ENCODE measurements around the gene KCNK4. TPM values are rescaled to one million over a fixed set of nuclear protein-coding genes. Genes with fewer than 3 reads are reported as not detected.
A peak's percentile ranks its signal among the peaks of the same experiment; 100 is the strongest.

Gene KCNK4
- total RNA-seq, 1 experiment from 2014 or later: 0.28 TPM

DNA sequence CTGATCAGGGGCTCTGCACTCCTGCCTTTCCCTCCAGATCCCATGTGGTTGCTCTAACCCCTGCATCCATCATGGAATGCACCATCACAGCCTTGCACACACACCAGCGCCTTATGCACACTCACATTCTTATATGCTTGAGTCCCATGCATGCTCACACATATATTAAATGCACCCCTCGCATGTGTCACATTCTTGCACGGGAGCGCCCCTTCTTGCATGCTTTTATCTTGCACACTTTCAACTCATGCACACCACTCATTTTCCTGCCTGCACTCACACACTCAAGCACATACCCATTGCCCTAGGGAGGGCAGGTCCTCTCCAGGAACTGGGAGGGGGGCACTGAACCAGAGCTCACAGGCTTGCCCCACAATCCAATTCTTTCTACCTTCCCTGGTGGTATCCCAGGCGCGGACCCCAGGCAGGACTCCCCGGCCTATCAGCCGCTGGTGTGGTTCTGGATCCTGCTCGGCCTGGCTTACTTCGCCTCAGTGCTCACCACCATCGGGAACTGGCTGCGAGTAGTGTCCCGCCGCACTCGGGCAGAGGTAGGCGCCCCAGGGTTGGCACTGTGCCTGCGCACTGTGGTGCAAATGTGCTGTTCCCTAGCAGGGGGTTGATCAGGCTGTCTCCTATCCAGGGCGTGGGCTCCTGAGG, 6.7 kb downstream of the KCNK4 start:
- no peak overlapping the region for H3K14ac ChIP-seq (ENCODE audit: insufficient read depth, low read length)
- H2BK5ac ChIP-seq (ENCODE audit: insufficient read length, low read length): no peak overlapping the region
- H3K4ac ChIP-seq (ENCODE audit: low read depth, low read length): no peak overlapping the region
- H3K27ac ChIP-seq (ENCODE audit: insufficient read length, low read depth, low read length): no peak overlapping the region
- no peak overlapping the region for H3K23ac ChIP-seq (ENCODE audit: insufficient read length, low read depth, low read length)
- H4K91ac ChIP-seq (ENCODE audit: insufficient read length, low read depth, low read length): no peak overlapping the region
- H2BK12ac ChIP-seq (ENCODE audit: insufficient read length, low read depth, low read length): no peak overlapping the region
- H3K4me1 Mint-ChIP-seq: peaks cover 8 to 23% of the 10 kb centered on the region in 2 experiments; a peak in 3 of 4 replicates
- no CpG with 5 or more reads among the region's 18 CpGs for WGBS (ENCODE audit: extremely low coverage, insufficient read length, low lambda C conversion rate)
- H2BK120ac ChIP-seq (ENCODE audit: low read depth, low read length, poor library complexity, severe bottlenecking): no peak overlapping the region
- no peak overlapping the region for H2BK15ac ChIP-seq (ENCODE audit: low read depth, low read length)
- no peak overlapping the region; a peak in 1 of 7 replicates for H3K27ac Mint-ChIP-seq
- no peak overlapping the region for H3K4me3 Mint-ChIP-seq
- no peak for DNase-seq
- no peak overlapping the region for H3K56ac ChIP-seq (ENCODE audit: insufficient read length, low read depth, low read length)
- H3T11ph ChIP-seq (ENCODE audit: low read length): no peak overlapping the region
- H3K79me2 ChIP-seq (ENCODE audit: insufficient read depth, low read length): no peaks in the 10 kb centered on the region
- H3K9me3 ChIP-seq (ENCODE audit: control insufficient read depth, low read depth, low read length): no peaks in the 10 kb centered on the region
- H3K4me1 ChIP-seq (ENCODE audit: insufficient read depth, low read length): no peaks in the 10 kb centered on the region
- H4K5ac ChIP-seq (ENCODE audit: insufficient read length, low read depth, low read length): no peak overlapping the region
- H3K9me3 Mint-ChIP-seq: peaks cover 0 to 3% of the 10 kb centered on the region in 2 experiments; a peak in 2 of 5 replicates
- H4K20me1 ChIP-seq (ENCODE audit: control insufficient read depth, insufficient read depth, insufficient read length): no peaks in the 10 kb centered on the region
- H3K36me3 Mint-ChIP-seq (ENCODE audit: insufficient read depth in 1 of 3, low read depth in 3 of 3): peaks cover 0 to 2% (median 0%) of the 10 kb centered on the region in 3 experiments; a peak in 2 of 7 replicates
- H3K27me3 ChIP-seq (ENCODE audit: insufficient read depth, low read length): peaks cover 74% of the 10 kb centered on the region
- no peak overlapping the region for H3K9ac ChIP-seq (ENCODE audit: extremely low read depth, insufficient read length, low read length)
- peaks cover 12% of the 10 kb centered on the region for H3K23me2 ChIP-seq (ENCODE audit: insufficient read length, low read depth, low read length, poor library complexity, severe bottlenecking)
- no peak overlapping the region for H2BK20ac ChIP-seq (ENCODE audit: low read depth, low read length, poor library complexity, severe bottlenecking)
- no peak overlapping the region for H3K18ac ChIP-seq (ENCODE audit: insufficient read length, low read depth, low read length)
- H4K8ac ChIP-seq (replicated peaks; ENCODE audit: insufficient read length, low read depth, low read length): no peak overlapping the region
- H2AK5ac ChIP-seq (ENCODE audit: insufficient read length, low read length): no peak overlapping the region
- TF ChIP-seq CTCF (conservative IDR thresholded peaks at IDR 0.05): no peak
- H3K79me1 ChIP-seq (ENCODE audit: insufficient read depth, low read depth, low read length, poor library complexity, severe bottlenecking): no peaks in the 10 kb centered on the region
- no peak overlapping the region for H2AFZ ChIP-seq (ENCODE audit: low read length)
- H3K4me2 ChIP-seq (ENCODE audit: insufficient read depth, insufficient read length, low read length): peak overlapping the region; percentile 2
- H3K27me3 Mint-ChIP-seq (ENCODE audit: low read depth): peaks cover 98% of the 10 kb centered on the region

All from H9 (cell line).